ENCODE results near the gene ESPL1.
"Not testable (repeated sequence)": the region's sequence is repeated elsewhere in the genome, so short reads cannot be mapped to it uniquely, and the experiment has no call there.

The ESPL1 gene

DNA sequence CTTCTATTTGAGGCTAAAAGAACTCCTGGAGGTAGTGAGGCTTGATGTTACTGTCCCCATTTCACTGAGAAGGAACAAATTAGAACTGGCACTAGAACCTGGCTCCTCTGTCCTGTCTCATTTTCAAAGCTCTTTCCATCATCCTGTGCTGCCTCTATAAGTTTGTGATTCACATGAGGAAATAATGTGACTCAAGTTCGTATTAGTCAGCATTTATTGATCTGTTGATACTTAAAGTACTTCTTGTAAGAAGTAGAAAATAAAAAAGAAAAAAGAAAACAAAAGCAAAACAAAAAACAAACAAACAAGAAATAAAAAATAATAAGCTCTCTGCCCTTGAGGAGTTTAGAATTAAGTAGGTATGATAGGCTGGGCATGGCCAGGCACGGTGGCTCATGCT, 2.3 kb upstream of the ESPL1 start:
- no peak for DNase-seq

DNA sequence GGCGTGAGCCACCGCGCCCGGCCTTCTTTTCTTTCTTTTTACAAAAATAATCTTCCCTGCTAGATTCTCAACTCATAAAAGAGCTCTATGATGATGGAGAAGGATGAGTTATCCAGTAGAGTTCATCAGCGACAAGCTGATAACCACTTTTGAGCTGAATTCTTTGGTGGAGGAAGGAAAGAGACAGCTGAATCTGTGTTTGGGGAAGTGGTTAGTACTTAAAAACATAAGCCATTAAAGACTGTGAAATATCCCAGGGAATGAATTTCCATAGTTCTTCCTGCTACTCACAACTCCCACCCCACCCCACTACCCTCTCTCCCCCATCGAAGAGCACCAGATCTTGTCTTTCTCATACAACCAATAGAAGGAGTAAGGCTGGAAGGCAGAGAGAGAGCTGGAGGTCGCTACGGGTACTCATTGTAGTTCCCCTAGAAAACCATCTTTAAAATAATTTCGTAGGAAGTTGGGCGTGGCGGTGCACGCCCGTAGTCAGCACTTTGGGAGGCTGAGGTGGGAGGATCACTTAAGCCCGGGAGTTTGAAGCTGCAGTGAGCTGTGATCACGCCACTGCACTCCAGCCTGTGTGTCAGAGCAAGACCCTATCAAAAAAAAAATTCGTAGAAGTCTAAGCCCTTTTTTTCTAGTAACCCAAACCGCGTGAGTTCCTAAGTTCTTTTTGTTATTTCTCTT, 647 bp upstream of the ESPL1 start:
- no peak for DNase-seq

DNA sequence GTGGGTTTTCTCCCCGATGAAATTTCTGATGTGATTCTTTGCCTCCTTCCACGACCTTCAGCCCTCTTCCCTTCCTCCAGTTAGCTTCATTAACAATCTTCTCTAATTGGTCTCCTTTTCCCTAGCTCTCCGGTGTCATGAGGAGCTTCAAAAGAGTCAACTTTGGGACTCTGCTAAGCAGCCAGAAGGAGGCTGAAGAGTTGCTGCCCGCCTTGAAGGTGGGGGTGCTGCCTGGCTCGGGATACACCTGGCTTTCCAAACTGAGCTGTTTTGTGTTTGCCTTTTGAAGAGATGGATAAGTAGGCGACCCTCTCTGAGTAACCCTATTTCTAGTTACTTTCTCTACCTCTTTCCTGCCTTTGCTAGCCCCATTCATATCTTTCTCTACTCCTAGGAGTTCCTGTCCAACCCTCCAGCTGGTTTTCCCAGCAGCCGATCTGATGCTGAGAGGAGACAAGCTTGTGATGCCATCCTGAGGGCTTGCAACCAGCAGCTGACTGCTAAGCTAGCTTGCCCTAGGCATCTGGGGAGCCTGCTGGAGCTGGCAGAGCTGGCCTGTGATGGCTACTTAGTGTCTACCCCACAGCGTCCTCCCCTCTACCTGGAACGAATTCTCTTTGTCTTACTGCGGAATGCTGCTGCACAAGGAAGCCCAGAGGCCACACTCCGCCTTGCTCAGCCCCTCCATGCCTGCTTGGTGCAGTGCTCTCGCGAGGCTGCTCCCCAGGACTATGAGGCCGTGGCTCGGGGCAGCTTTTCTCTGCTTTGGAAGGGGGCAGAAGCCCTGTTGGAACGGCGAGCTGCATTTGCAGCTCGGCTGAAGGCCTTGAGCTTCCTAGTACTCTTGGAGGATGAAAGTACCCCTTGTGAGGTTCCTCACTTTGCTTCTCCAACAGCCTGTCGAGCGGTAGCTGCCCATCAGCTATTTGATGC, 797 bp downstream of the ESPL1 start:
- DNase-seq = no peak

DNA sequence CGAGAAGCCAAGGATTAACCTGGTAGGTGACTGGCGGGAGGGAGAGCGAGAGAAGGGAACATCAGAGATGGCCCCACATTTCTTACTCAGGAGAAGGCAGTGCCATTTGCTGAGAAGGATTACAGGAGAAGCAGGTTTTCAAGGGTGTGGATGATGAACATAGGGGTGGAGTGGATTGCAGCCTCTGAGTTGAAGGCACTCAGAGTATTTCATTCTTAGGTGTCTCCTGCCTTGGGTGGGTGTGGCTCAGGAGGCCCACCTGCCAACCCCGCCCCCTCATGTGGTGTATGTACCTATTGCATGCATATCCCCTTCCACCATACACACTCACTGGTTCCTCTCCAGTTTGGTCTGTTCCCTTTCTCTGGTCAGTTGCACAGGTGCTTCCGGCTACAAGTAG, 6.3 kb downstream of the ESPL1 start:
- DNase-seq = no peak

DNA sequence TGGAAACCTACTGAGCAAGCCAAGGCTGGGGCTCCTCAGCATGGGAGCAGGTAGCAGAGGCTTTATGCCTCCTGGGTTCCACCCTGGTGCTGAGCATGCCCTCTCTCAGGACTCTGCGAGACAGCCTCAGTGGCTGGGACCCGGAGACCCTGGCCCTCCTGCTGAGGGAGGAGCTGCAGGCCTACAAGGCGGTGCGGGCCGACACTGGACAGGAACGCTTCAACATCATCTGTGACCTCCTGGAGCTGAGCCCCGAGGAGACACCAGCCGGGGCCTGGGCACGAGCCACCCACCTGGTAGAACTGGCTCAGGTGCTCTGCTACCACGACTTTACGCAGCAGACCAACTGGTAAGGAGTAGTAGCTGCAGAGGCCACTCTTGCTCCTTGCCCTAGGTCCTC, 8.4 kb downstream of the ESPL1 start:
- no peak for DNase-seq

DNA sequence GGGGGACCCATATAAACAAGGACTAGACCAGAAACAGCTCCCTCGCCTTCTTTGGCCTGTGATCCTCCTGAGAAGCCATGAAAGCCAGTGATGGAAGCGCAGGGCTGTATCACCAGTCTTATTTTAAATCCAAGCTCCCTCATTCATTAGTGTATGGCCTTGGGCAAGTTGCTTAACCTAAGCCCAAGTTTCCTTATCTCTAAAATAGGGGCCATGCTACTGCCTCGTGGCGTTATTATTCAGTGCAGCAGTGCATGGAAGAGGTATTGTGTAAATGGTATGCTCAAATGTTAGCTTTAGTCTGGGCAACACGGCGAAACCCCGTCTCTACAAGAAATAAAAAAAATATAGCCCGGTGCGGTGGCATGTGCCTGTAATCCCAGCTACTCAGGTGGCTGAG, 9.9 kb downstream of the ESPL1 start:
- no peak for DNase-seq

DNA sequence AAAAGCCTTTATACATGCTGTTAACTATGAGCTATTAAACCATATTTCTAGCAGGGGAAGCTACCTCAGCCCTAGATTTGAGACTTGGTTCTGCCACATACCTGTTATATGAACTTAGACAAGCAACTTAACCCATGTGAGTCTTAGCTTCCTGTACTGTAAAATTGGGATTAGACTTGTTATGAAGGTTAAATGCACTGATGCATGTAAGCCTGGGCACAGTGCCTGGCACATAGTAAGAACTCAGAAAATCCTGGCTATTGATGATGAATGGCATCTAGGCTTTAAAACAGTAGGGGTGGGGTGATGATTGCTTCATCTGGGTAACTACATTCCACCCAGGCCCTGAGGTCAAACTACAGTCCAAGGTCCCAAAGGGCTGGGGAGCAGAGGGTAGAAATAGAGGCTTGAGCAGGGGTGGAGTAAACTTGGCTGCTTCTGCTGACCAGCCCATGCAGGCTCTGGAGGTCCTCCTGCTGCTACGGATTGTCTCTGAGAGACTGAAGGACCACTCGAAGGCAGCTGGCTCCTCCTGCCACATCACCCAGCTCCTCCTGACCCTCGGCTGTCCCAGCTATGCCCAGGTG, 11.3 kb downstream of the ESPL1 start:
- DNase-seq = no peak

DNA sequence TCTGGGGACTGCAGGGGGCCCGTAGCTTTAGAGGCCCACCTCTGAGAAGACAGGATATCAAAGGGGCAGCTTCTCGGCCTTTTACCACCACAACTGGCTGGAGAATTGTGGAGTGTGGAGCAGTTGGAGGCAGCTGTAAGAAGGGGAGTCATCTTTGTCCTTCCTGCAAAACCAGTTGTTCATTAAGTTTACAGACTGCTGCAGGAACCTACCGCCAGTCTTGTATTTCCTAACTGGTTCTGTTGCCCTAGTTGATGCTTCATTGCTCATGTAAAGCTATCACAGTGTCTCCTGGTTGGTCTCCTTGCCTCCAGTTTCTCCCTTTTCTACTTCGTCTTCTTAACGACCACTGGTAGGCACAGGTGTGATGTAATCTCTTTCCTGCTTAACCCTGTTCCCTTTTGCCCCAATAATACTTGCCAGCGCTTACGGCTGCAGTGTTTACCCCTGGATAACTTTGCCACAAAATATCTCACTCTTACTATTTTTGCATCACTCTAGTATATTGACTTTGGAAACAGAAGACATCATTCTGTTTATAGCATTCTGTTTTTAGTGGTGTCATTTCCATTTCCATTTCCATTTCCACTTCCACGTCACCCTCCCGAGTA, 11.9 kb downstream of the ESPL1 start:
- no peak for DNase-seq

DNA sequence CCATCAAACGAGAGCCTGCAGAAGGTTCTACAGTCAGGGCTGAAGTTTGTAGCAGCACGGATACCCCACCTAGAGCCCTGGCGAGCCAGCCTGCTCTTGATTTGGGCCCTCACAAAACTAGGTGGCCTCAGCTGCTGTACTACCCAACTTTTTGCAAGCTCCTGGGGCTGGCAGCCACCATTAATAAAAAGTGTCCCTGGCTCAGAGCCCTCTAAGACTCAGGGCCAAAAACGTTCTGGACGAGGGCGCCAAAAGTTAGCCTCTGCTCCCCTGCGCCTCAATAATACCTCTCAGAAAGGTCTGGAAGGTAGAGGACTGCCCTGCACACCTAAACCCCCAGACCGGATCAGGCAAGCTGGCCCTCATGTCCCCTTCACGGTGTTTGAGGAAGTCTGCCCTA, 18.3 kb downstream of the ESPL1 start:
- no peak for DNase-seq

DNA sequence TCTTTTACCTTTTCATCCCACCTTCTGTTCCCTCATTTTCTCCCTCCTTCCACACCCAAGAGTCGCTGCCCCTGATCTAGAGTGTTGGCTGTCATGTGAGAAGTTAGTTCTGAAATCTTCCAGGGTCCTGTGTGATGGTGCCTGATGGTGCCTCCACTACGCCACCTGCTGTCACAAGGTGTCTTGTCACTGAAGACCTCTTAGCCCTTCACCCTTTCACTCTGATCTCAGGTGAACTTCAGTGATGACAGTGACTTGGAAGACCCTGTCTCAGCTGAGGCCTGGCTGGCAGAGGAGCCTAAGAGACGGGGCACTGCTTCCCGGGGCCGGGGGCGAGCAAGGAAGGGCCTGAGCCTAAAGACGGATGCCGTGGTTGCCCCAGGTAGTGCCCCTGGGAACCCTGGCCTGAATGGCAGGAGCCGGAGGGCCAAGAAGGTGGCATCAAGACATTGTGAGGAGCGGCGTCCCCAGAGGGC, 19.7 kb downstream of the ESPL1 start:
- DNase-seq = no peak

DNA sequence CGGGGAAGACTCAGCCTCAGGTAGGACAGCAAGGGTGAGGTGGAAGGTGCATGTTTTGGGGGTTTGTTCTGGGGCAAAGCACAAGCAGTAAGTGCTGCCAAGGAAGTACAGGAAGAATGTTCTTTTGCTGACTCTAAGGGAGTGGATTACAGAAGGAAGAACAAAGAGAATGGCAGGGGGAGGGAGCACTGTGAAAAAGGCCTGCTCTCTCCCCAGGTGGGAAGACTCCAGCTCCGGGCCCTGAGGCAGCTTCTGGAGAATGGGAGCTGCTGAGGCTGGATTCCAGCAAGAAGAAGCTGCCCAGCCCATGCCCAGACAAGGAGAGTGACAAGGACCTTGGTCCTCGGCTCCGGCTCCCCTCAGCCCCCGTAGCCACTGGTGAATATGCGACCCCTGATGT, 20.2 kb downstream of the ESPL1 start:
- DNase-seq = no peak

DNA sequence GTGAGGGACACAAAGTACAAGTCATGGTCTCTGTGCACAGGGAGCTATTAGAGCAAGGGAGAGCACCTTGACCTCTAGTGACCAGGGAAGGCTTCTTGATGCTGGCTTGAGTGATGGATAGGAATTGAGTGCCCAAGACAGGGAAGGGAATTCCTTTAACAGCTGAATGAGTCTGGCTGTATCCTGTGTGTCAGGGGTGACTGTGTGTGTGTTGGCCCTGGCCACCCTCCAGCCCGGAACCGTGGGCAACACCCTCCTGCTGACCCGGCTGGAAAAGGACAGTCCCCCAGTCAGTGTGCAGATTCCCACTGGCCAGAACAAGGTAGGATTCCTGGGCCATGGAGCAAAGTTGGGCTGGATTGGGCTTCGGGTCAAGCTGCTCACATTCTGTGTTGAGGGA, 21.8 kb downstream of the ESPL1 start:
- no peak for DNase-seq

DNA sequence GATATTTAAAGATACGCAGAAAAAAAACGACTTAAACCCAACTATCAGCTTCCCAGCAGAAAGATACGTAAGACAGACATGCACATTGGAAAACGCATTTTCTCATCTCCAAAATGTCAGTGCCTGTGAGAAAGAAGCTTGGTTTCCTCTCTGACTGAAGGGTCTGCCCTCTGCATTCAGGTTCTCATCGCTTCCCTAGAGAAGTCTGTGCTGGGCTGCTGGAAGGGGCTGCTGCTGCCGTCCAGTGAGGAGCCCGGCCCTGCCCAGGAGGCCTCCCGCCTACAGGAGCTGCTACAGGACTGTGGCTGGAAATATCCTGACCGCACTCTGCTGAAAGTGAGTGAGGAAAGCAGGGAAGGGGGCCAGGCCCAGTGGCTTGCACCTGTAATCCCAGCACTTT, 22.6 kb downstream of the ESPL1 start:
- DNase-seq = no peak

DNA sequence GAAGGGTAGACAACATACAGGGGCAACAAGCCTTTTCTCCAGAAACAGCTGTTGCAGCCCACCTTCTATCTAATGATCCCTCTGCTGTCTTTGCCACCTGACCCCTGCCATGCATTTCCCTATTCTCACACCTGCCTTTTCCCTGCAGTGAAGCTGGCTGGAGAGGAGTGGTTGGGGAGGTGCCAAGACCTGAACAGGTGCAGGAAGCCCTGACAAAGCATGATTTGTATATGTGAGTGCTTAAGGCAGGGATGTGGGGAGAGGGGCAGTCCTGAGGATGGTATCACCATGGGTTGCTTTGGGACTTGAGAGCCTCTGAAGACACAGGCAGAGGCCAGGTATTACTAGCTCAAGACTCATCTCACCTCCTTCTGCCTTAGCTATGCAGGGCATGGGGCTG, 24.3 kb downstream of the ESPL1 start:
- no peak for DNase-seq

DNA sequence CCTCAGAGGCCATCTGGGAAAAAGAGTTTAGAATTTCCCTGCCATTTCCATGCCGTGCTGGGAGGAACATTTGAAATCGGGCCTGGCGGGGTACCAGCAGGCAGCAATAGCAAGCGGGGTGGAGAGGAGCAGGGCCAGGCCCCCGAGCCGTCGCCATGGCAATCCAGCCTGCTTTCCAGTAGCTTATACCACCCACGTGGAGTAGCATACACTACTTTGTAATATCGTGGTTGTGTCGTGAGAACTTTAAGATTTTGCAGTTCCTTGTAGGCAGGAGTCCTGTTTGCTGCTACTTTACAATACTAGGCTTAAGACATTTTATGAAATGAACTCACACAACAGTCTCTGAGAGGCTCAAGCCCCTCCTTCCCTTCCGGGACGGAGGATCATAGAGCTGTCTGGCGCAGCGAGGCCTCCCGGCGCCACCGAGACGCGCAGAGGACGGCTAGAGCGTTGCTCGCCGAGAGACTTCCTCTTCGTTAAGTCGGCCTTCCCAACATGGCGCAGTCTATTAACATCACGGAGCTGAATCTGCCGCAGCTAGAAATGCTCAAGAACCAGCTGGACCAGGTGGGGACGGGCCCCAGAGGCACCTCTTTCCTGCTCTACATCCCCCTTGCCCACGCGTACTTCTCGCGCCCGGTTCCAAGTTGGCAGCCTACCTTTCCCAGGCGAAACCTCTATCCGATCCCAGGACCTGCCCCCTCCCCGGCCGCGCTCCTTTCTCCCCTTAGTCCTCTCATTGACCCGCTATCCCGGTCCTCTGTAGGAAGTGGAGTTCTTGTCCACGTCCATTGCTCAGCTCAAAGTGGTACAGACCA, 27.2 kb downstream of the ESPL1 start, which contains the start of gene PFDN5:
Gene PFDN5, plus strand, starts transcription at position 473 of the 821 bp plus-strand sequence. Its CDS starts 26 bp downstream, at position 499.
- DNase-seq = peak; percentile 54 to 68

DNA sequence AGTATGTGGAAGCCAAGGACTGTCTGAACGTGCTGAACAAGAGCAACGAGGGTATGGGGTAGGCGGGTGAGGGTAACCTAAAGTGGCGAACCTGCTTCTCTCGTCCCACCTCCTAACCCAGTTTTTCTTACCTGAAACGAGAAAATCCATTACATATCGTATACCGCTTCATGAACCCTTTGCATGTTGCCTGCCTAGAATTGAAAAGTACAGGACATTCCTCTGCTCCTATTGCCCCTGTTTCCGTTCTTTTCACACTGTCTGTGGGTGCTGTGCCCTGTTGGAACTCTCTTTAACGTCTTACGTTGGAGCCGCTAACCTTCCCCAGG, 27.8 kb downstream of the ESPL1 start:
- DNase-seq = no peak

DNA sequence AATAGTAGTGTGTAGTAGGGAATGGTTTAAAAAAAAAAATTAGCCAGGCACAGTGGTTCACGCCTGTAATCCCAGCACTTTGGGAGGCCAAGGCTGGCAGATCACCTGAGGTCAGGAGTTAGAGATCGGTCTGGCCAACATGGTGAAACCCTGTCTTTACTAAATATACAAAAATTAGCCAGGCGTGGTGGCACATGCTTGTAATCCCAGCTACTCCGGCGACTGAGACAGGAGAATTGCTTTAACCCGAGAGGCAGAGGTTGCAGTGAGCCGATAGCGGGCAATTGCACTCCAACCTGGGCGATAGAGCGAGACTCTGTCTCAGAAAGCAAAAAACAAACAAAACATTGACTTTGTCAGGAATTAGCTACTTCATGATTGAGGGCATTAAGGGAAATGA, 29.0 kb downstream of the ESPL1 start:
- not testable (repeated sequence) for DNase-seq

DNA sequence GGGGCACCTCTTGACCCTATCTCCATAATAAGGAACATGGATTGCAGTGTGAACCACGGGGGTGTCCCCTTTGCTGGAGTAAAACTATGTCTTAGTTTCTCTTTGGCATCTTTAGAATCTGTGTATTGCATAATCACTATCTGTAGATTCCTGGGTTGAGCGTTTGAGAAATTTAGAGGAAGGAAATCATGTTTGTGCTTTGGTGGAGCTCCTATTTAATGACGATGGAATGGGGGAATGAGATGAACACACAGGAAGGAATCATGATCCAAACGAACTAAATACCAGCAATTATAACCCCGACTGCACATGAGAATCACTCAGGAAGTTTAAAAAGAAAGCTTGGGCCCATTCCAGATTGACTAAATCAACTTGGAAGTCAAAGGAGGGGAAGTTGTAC, 30.1 kb downstream of the ESPL1 start:
- DNase-seq = no peak

DNA sequence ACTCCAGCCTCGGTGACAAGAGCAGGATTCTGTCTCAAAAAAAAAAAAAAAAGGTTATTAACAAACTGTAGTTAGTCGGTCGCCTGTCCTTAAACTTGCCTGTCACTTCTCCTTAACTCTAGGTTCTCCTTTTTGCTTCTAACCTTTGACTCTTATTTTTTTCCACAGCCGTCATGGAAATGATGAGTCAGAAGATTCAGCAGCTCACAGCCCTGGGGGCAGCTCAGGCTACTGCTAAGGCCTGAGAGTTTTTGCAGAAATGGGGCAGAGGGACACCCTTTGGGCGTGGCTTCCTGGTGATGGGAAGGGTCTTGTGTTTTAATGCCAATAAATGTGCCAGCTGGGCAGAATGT, 31.0 kb downstream of the ESPL1 start:
- no peak for DNase-seq

DNA sequence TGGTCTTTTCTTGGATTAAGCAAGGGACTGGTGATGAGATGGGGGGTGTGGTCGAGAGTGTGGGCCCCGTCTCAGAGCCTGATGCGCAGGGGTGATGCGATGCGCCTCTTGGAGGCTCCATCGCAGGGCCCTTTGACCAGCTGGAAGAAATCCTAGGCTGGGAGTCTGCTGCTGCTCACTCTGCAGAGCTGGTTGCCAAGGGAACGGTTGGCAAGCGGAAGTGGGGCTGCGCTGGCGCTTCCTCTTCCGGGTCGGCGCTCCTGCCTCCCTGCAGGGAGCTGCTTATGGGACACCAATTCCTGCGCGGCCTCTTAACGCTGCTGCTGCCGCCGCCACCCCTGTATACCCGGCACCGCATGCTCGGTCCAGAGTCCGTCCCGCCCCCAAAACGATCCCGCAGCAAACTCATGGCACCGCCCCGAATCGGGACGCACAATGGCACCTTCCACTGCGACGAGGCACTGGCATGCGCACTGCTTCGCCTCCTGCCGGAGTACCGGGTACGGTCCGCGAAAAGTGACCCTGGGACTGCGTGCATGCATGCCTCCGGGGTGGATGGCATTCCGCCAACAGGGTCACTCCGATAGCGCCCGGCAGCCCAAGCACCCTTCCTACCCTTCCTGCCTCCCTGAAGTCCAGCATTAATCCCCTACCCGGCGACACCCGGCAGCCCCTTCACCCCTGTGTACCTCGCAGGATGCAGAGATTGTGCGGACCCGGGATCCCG, 31.5 kb downstream of the ESPL1 start, which contains the start of gene MYG1:
Gene MYG1, plus strand, starts transcription at position 242 of the 727 bp plus-strand sequence. Its CDS starts 43 bp downstream, at position 285.
- peak in 1 of 2 experiments; percentile 49 for DNase-seq

DNA sequence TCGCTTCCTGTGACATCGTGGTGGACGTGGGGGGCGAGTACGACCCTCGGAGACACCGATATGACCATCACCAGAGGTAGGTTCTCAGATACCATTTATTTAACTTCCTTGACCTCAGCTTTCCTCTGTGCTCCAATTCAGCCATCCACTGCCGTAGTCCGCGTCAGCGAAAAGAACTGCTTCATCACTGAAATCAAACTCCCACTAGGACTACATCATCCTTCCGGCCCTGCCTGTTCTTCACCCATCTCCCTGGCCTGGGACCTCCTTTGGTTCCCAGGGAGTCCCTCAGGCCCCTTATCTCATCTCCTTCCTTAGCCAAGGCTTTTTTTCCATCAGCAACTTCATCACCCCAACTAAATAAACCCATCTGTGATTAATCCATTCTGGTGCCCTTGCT, 32.1 kb downstream of the ESPL1 start:
- DNase-seq = no peak

DNA sequence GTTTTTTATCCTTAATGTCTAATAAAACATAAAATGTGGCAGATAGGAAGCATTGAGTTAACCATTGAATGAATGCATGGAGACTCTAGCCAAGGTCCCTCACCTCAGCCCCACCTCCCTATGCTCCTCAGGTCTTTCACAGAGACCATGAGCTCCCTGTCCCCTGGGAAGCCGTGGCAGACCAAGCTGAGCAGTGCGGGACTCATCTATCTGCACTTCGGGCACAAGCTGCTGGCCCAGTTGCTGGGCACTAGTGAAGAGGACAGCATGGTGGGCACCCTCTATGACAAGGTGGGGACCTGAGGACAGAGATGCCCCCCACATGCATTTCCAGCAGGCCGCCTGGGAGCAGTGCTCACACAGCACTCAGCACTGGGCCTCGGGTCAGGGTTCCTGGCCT, 34.8 kb downstream of the ESPL1 start:
- DNase-seq = no peak

Data from cerebellar nuclear complex (tissue), 1 donor.